GF-D8 (cell line): ENCODE results near the gene KCNK3.
"Not testable (repeated sequence)": the region's sequence is repeated elsewhere in the genome, so short reads cannot be mapped to it uniquely, and the experiment has no call there.

Source experiments
- DNase-seq: peaks from one replicate; lab custom pipeline; 2025; lab: John Stamatoyannopoulos, UW

Gene KCNK3

DNA sequence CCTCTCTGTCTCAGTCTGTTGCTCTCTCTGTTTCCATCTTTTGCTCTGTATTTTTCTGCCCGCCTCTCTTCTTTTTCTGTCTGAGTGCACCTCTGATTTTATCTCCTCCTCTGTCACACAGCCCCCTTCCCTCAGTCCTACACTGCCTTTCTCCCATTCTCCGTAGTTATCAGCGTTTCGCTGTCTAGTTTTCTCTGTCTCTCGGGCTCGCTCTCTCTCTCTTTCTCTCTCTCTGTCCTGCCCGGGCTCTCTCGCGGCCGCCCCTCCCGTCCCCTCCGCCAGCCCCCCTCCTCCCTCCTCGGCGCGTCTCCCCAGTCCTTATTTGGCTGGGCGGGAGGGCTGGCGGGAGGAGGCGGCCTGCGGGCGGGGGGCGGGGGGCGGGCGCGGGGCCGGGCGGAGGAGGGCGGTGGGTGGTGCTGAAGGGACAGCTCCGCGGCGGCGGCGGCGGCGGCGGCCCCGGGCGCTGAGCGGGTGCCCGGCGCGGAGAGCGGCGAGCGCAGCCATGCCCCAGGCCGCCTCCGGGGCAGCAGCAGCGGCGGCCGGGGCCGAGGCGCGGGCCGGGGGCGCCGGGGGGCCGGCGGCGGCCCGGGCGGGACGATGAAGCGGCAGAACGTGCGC is at the start of gene KCNK3:
KCNK3 (plus strand) TSS at position 444 of the 618 bp plus-strand sequence; CDS start at position 598, 154 bp downstream.
- no peak for DNase-seq

DNA sequence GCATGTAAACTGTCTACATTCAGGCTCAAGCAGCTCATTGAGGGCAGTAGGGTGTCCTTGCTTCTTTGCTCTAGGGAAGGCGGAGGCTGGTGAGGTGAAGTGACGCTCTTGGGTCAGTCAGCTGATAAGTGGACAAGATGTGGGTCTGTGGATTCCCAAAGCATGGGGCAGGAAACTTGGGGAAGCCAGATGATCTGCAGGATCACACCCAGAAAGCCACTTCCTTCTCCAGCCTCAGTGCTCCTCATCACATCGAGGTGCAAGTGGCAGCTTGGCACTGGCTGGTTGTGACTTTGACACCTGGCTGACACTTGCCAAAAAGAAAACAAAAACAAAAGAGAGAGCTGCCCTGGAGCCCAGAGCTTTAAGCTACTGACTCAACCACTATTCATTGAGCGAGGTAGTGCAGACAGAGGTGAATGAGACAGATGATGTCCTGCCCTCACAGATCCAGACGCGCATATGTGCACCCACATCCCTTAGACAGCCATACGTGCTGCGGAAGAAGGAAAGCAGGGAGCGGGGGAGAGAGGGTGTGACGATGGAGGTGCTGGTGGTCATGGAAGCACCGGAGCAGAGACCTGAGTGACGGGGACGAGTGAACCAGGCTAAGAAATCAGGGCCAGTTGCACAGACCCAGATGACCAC is 48.2 kb upstream of the KCNK3 start:
- no peak for DNase-seq

DNA sequence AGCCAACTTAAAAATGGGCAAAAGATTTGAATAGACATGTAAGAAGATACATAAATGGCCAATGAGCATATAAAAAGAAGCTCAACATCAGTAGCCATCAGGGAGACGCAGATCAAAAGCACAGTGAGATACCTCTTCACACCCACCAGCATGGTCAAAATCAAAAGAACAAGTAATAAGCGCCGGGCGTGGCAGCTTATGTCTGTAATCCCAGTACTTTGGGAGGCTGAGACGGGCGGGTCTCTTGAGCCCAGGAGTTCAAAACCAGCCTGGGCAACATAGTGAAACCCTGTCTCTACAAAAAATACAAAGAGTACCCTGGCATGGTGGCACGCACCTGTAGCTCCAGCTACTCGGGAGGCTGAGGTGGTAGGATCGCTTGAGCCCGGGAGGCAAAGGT is 46.8 kb upstream of the KCNK3 start:
- no peak for DNase-seq

DNA sequence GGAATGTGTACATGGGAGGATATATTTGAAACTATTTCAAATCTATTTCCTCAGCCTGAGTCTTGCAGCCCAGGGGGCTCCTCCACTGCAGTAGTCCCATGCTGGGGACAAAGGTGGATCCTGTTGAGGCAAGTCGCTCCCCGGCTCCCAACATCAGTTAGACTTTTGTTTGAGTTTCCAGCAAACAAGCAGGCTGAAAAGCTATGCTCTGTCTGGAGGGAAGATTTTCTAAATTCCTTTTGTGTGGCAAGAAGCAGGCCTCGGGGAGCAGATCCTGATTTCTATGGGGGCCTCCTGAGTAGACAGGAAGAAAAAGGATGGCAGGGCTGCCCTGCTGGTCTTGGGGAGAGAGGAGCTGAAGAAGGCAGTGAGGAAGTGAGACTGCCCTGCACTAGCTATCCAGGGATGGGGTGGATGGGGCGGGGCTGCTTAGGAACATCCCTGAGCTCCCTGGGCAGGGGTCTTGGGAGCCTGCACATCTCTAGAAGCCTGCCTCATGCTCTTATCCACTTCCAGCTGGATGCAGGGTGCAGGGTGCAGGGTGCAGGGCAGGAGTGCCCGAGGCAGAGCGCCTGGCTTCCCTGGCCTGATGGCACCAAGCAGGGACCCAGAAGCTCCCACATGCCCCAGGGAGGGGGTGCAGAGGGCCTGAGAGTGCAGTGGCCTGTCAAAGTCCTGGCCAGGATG is 45.4 kb upstream of the KCNK3 start:
- no peak for DNase-seq

DNA sequence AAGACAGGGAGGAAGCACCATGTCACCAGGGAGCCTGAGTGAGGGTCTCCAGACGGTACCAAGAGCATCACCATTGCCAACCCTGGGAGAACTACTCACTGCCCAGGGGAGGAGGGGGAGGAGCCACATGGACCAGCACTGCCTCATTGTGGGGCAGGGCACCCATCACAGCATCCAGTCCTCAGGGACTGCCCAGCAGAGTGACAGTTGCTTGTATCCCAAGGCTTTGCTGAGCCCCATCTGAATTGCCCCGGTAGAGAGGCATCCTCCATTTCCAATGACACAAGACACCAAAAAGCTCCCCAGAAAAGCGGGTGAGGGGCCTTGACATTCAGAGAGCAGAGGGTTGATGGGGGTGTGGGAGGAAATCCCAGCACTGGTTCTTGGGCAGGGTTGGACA is 44.5 kb upstream of the KCNK3 start:
- no peak for DNase-seq

DNA sequence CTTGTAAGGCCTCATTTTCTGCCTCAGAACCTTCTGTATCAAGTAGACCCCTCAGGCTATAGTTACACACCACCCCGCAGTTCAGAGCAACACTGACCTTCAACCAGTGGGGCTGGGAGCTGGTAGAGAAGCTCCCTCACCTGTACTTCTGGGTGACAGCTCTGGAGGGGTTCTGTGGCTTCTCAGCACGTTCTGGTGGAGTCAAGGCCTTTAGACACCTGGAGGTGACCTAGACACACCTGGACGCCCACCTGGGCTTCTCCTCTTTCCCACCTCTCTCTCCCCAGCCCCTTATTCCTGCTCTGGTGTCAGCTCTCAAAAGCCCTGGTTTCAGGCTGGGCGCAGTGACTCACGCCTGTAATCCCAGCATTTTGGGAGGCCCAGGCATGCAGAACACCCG is 44.0 kb upstream of the KCNK3 start:
- DNase-seq: no peak

DNA sequence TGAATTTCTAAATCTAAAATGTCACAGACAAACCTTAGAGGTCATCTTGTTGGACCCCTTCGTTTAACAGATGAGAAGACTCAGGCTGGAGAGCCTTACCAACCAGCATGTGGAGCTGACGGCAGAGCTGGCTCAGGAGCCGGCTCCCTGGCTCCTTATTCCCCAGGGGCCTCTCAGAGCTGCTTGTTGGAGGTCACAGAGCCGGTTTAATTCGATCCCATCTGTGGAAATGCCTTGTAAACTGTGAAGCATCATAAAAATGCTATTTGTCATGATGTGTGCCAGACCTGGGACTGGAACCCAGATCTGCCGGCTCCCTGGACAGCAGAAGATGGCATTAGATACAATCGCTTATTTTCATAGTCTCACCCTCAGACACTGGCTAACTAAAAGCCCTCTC is 43.2 kb upstream of the KCNK3 start:
- DNase-seq: no peak

DNA sequence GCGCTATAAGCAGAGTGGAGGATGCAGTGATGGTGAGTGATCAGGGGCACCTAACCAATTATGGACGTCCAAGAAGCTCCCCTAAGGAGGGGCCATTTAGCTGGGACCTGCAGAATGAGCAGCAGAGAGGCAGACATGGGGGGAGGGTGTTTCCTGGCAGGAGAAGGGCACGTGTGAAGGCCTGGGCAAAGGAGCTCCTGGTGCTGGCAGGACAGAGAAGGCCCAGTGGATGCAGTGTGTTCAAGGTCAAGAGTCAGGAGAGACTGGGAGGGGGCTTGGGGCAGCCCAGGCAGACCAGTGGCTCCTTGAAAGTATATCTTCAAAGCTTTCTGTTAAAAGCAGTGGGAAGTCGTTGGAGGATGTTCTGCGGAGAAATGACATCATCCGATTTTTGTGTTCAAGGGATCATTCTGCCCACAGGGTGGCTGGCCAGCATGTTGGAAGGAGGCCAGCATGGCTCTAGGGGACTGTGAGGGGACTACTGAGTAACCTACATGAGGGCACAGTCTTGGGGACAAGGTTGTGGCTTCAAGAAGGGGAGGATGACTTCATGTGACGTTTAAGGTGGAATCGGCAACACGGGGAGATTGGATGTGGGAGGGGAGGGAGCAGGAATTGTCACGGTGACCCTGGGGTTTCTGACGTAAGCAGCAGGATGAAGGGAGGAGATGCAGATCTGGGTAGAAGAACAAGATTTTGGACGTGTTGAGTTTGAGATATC is 42.4 kb upstream of the KCNK3 start:
- DNase-seq: no peak

DNA sequence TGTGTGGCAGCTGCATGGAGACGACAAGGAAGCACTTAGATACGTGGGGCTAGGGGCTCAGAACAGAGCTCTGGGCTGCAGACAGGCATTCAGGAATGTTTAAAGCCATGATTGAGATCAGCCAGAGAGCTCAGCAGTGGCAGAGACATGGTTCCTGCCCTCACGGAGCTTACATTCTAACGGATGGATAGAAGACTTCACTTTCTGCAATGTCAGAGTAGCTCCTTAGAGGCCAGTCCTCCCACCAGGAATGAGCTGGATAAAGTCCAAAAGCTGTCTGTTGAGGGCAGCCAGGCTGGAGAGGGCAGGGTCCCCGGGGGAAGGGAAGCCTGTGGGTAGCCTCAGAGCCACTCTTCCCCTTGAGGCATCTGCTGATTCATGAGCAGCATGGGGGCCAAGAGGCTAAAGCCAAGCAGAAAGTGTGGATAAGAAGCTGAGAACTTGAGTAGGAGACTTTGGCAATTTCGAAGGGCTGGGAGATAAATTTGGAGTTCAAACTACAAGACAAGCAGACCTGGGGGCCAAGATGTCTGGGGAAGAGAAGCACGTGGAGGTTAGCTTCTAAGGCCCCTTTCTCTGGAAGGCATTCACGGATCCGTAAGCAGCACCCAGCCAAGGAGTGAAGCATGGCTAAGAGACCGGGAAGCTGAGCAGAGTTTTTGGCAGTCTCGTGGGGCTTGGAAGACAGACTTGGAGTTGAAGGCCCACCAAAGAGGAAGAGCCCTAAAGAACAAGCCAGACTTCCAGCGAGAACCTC is 41.6 kb upstream of the KCNK3 start:
- DNase-seq: no peak

DNA sequence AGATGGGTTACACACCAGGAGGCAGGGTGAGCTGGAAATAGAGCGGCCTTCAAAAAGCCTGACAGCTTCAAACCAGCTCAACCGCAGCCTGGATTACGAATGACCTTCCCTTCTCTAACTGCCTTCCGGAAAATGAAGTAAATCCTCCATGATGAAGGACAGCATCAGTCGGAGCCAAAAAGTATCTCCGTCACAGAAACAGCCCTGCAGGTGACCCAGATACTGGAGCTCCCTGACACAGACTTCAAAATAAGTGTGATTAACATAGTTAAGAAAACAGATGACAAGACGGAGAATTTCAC is 41.1 kb upstream of the KCNK3 start:
- no peak for DNase-seq

DNA sequence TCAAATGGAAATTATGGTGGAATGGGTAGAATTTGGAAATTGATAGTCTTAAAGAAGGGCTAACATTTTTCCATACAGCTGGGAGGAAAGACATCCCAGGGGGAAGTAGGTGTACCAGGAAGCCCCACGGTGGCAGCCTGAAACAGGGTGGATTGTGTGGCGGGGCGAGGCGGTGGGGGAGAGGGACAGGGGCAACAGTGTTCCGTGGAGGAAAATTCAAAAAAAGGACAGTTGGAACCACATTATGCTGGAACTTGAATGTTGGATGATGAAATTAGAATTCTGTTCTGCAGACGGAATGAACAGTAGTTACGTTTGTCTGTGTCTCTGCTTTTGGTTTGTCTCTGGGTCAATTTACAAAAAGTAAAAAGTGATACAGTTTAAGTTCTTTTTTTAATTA is 40.7 kb upstream of the KCNK3 start:
- no peak for DNase-seq

DNA sequence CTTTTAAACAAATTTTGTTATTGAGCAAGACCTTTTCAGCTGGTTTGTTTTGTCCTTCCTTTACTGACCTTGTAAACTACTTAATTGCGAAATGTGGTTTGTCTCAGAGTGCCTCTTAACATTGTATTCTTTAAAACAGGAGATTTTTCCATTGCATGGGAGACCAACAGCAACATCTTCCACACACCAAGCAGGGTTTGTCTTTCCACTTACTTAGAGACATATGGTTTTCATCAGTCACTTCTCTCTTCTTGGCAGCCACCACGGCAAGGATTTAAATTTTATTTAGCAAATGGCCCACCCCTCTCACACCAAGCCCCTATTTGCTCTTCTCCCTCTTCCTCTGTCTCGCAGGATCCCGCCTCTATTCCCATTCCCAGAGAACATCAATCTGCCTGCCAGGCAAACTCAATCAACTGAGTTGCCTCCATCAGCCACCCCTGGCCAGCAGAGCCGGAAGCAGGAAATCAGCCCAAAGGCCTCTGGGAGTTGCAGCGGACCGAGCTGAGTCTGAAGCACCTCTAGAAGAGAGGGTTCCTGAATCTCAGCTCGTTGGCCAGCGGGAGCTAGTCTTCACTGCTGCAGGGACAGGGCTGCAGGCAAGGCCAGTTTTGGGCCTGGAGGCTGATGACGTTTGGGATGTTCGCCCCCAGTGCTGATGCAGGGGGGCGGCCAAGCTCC is 40.0 kb upstream of the KCNK3 start:
- no peak for DNase-seq

DNA sequence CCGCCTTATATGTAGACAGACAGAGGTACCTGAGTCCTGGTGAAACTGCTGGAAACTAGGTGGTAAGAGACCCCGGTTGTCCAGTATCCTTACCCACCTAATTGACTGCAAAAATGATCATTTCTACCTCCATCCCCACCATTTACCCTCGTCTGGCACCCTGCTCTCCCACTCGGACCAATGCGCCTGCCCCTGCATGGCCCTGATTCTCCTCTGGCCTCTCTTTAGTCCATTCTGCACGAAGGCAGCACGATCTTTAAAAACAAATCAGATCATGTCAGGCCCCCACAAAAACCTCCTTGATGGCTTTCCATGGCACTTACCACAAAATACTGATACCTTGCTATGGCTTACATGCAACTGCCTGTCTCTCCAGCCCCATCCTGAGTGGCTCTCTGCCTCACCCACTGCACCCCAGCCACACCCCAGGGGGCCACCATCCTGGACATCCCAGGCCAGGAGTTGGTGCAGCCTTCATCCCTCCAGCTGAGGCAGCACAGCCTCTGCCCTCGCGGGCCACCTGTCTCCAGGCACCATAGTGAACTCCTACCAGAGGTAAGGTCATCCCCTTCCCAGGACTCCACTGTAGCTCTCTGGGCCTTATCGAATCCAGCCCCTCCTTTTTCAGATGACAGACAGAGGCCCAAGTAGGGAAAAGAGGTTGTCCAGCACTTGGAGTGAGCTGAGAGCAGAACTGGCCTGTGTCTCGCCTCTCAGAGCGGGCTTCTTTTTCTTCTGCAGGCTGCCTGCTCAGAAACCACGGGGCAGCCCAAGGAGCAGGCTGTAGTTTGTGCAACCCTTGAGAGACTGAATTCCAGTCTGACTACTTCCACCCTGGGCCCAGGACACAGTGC is 39.1 kb upstream of the KCNK3 start:
- no peak for DNase-seq

DNA sequence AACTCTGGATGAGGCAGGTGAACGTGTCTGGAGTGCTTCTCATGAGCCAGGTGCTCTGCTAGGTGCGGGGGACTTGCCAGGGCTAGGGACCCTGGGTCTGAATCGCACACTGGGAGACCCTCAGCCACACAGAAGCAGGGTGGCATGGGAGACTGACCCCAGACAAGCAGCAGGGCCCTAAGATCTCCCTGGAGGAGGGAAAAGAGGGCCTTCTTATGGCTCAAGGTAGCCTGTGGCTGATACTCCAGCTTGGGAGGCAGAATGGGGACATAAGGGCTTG is 38.5 kb upstream of the KCNK3 start:
- no peak for DNase-seq

DNA sequence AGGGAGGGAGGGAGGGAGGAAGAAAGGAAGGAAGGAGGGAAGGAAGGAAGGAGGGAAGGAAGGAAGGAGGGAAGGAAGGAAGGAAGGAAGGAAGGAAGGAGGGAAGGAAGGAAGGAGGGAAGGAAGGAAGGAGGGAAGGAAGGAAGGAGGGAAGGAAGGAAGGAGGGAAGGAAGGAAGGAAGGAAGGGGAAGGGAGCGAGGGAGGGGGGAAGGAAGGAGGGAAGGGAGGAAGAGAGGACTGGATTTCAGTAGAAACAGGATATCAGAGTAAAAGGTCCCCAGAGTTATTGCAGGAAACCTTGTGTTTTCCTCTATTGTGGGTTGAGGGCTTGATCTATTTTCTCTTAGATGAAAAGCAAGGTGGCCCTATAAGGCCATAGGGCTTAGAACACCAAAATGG is 37.4 kb upstream of the KCNK3 start:
- DNase-seq: not testable (repeated sequence)

DNA sequence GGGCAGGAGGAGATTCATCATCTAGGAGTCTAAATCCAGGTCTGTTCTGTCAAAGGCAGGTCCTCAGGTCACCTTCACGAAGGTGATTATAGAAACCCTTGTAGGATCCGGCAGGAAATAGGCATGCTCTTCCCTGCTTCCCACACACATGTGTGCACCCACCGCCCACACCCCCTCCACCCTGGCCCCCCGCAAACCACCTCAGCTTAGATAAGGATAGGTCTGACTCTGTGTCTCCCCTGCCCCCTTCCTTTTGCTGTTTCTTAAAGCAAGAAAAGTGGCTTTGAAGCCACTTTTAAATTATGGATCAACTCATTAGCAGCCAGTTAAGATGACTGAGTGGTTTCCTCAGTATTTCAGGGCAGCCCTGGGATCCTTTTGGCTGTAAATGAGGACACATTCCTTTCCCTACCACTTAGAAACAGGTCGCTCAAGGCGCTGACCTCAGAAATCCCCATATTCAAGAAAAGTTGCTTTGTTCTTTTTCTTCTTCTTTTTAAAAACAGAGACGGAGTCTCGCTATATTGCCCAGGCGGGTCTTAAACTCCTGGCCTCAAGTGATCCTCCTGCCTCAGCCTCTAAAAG is 36.8 kb upstream of the KCNK3 start:
- no peak for DNase-seq

DNA sequence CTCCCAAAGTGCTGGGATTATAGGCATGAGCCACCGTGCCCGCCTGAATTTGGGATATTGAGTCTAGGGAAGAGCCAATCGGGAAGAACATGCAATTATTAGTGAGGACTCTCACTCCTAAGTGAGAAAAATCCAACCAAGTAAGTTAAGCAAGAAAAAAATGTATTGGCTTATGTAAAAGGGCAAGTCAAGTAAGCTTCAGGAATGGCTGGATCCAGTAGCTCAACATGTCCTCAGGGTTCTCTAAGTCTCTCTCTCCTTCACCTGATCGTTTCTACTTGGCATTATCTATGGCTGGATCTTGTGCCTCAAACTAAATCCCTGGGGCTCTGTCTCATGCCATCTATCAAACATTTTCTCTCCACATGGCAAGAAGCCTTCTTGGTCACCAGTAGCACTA is 35.3 kb upstream of the KCNK3 start:
- DNase-seq: no peak

DNA sequence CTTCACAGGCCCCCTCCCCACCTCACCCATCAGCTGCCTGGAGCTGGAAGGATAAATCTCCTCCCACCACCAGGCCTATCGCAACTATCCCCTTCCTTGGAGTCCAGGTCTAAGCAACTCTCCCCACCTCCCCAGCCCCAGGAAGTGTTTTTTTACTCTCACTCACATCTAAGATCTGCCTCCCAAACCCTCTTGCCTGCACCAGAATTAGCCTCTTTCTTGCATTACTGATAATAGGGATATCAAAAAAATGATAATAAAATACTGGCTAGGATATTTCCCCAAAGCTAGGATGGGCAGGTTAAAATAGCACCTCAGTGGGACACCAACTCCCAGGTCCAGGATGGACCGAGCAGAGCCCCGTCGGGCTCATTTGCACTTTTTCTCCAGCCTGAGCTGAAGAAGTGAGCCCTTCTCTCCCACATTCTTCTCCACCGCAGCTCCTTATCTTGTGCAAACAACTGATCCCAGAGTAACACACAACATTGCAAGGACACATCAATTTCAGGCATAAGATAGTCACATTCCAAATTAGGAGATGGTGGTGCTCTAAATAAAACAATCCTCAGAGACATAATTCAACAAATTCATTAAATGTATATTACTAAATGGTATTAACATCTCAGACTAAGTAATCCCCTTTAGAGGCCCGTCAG is 33.7 kb upstream of the KCNK3 start:
- DNase-seq: no peak

DNA sequence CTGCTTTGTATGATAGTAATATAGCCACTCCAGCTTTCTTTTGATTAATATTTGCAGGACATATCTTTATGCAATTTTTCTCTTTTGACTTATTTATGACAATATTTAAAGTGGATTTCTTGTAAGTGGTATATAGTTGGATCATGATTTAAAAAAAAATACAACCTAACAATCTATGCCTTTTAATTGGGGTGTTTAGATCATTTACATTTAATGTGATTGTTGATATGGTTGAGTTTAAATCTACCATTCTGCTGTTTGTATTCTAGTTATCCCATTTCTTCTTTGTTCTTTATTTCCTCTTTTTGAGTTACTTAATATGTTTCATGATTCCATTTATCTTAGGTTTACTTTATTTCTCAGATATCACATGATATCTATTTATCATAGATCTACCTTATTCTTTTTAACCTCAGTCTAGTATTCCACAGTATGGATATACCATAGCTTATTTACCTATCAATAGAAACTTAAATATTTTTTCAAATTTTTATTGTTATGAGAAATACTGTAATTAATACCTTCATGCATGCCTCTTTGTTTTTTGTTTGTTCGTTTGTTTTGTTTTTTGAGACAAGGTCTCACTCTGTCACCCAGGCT is 32.1 kb upstream of the KCNK3 start:
- no peak for DNase-seq

DNA sequence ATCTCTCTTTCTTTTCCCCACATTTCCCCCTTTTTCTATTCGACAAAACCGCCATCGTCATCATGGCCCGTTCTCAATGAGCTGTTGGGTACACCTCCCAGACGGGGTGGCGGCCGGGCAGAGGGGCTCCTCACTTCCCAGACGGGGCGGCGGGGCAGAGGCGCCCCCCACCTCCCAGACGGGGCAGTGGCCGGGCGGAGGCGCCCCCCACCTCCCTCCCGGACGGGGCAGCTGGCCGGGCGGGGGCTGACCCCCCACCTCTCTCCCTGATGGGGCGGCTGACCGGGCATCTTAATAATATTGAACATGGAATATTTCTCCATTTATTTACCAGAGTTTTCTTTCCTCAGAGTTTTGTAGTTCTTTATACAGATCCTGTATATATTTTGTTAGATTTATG is 27.2 kb upstream of the KCNK3 start:
- not testable (repeated sequence) for DNase-seq
